ENCODE results near the gene EDC4.

EDC4 gene

GRCh38 chr16:67858500-67858899 is 14.4 kb upstream of the EDC4 start:
- peaks cover 11 to 84% of the 10 kb centered on the region in 2 donors for H3K36me3 ChIP-seq (replicated peaks in 1 of 2; ENCODE audit: control insufficient read depth in 2 of 2, insufficient read depth in 2 of 2, low read length in 2 of 2)
- H4K8ac ChIP-seq (ENCODE audit: low read depth, low read length), result no peak overlapping the region
- no peak overlapping the region for H3K23ac ChIP-seq (ENCODE audit: low read depth, low read length, poor library complexity)
- H3K9me3 ChIP-seq (replicated peaks in 1 of 2; ENCODE audit: control insufficient read depth in 2 of 2, insufficient read depth in 1 of 2, low read depth in 1 of 2, low read length in 2 of 2), result no peaks in the 10 kb centered on the region
- H2BK12ac ChIP-seq (ENCODE audit: low read length), result no peak overlapping the region
- H2AK5ac ChIP-seq (ENCODE audit: low read depth, low read length), result no peak overlapping the region
- no peak for DNase-seq (ENCODE audit: low spot score)
- no peak overlapping the region for H3K4me3 ChIP-seq (ENCODE audit: low read length in 2 of 2)
- H2BK120ac ChIP-seq (ENCODE audit: low read depth, low read length), result no peak overlapping the region
- WGBS, 2 donors (ENCODE audit: extremely low coverage in 2 of 2, insufficient read length in 2 of 2, insufficient replicate concordance in 1 of 2), result no CpG with 5 or more reads among the region's 4 CpGs
- no peak overlapping the region for H3K27ac ChIP-seq (replicated peaks; ENCODE audit: low read length)
- H2BK15ac ChIP-seq (ENCODE audit: low read length), result no peak overlapping the region
- H3K4me1 ChIP-seq (ENCODE audit: control insufficient read depth in 2 of 2, insufficient read depth in 1 of 2, low read depth in 1 of 2, low read length in 2 of 2), result peaks cover 0 to 5% of the 10 kb centered on the region in 2 donors
- no peak overlapping the region for H3K4me2 ChIP-seq (ENCODE audit: insufficient read depth, low read length, poor library complexity, severe bottlenecking)
- no peak overlapping the region for H4K91ac ChIP-seq (ENCODE audit: low read depth, low read length, poor library complexity)
- no peak overlapping the region for H3K18ac ChIP-seq (ENCODE audit: low read length)
- no peak overlapping the region for H3K4ac ChIP-seq (ENCODE audit: low read length)
- no peak overlapping the region for H2BK5ac ChIP-seq (ENCODE audit: low read length)
- no peaks in the 10 kb centered on the region for H3K27me3 ChIP-seq (ENCODE audit: control insufficient read depth in 3 of 3, insufficient read depth in 3 of 3, low read depth in 1 of 3, low read length in 3 of 3)
- no peak overlapping the region for H3K9ac ChIP-seq (ENCODE audit: low read depth, low read length, poor library complexity)
- H3K14ac ChIP-seq (ENCODE audit: low read length), result no peak overlapping the region
- H3K79me1 ChIP-seq (ENCODE audit: low read depth, low read length), result peaks cover 27% of the 10 kb centered on the region
- H2AFZ ChIP-seq (ENCODE audit: low read length), result no peak overlapping the region

- H3K36me3 ChIP-seq (replicated peaks in 1 of 2; ENCODE audit: control insufficient read depth in 2 of 2, insufficient read depth in 2 of 2, low read length in 2 of 2), result peaks cover 17 to 81% of the 10 kb centered on the region in 2 donors
These were observed 12.1 kb upstream of the EDC4 start for GRCh38 chr16:67860589-67861398.

GRCh38 chr16:67861877-67862276 is 11.0 kb upstream of the EDC4 start:
- no peak overlapping the region for H2BK120ac ChIP-seq (ENCODE audit: low read depth, low read length)
- H2BK12ac ChIP-seq (ENCODE audit: low read length), result no peak overlapping the region
- H3K27ac ChIP-seq (replicated peaks; ENCODE audit: low read length), result no peak overlapping the region
- no peak overlapping the region for H2AFZ ChIP-seq (ENCODE audit: low read length)
- no peak overlapping the region for H2BK5ac ChIP-seq (ENCODE audit: low read length)
- no peak overlapping the region for H2BK15ac ChIP-seq (ENCODE audit: low read length)
- peaks cover 19 to 87% of the 10 kb centered on the region in 2 donors for H3K36me3 ChIP-seq (replicated peaks in 1 of 2; ENCODE audit: control insufficient read depth in 2 of 2, insufficient read depth in 2 of 2, low read length in 2 of 2)
- no peaks in the 10 kb centered on the region for H3K27me3 ChIP-seq (ENCODE audit: control insufficient read depth in 3 of 3, insufficient read depth in 3 of 3, low read depth in 1 of 3, low read length in 3 of 3)
- no peak overlapping the region for H3K4me2 ChIP-seq (ENCODE audit: insufficient read depth, low read length, poor library complexity, severe bottlenecking)
- H2AK5ac ChIP-seq (ENCODE audit: low read depth, low read length), result no peak overlapping the region
- H3K18ac ChIP-seq (ENCODE audit: low read length), result no peak overlapping the region
- H3K4me1 ChIP-seq (ENCODE audit: control insufficient read depth in 2 of 2, insufficient read depth in 1 of 2, low read depth in 1 of 2, low read length in 2 of 2), result peaks cover 0 to 8% of the 10 kb centered on the region in 2 donors
- no peak overlapping the region for H3K23ac ChIP-seq (ENCODE audit: low read depth, low read length, poor library complexity)
- WGBS, 2 donors (ENCODE audit: extremely low coverage in 2 of 2, insufficient read length in 2 of 2, insufficient replicate concordance in 1 of 2), result no CpG with 5 or more reads among the region's 6 CpGs
- no peak overlapping the region for H3K9ac ChIP-seq (ENCODE audit: low read depth, low read length, poor library complexity)
- H3K14ac ChIP-seq (ENCODE audit: low read length), result no peak overlapping the region
- no peak overlapping the region for H3K4ac ChIP-seq (ENCODE audit: low read length)
- H4K8ac ChIP-seq (ENCODE audit: low read depth, low read length), result no peak overlapping the region
- no peak overlapping the region for H3K4me3 ChIP-seq (ENCODE audit: low read length in 2 of 2)
- H4K91ac ChIP-seq (ENCODE audit: low read depth, low read length, poor library complexity), result no peak overlapping the region
- peaks cover 18% of the 10 kb centered on the region for H3K79me1 ChIP-seq (ENCODE audit: low read depth, low read length)
- no peak for DNase-seq (ENCODE audit: low spot score)
- no peaks in the 10 kb centered on the region for H3K9me3 ChIP-seq (replicated peaks in 1 of 2; ENCODE audit: control insufficient read depth in 2 of 2, insufficient read depth in 1 of 2, low read depth in 1 of 2, low read length in 2 of 2)

More at GRCh38 chr16:67860589-67861398, 12.1 kb upstream of the EDC4 start:
- no peak overlapping the region for H3K14ac ChIP-seq (ENCODE audit: low read length)
- no peaks in the 10 kb centered on the region for H3K27me3 ChIP-seq (ENCODE audit: control insufficient read depth in 3 of 3, insufficient read depth in 3 of 3, low read depth in 1 of 3, low read length in 3 of 3)
- no CpG with 5 or more reads among the region's 8 CpGs for WGBS, 2 donors (ENCODE audit: extremely low coverage in 2 of 2, insufficient read length in 2 of 2, insufficient replicate concordance in 1 of 2)
- H2BK120ac ChIP-seq (ENCODE audit: low read depth, low read length), result no peak overlapping the region
- no peak overlapping the region for H2AK5ac ChIP-seq (ENCODE audit: low read depth, low read length)
- no peak overlapping the region for H3K9ac ChIP-seq (ENCODE audit: low read depth, low read length, poor library complexity)
- peaks cover 20% of the 10 kb centered on the region for H3K79me1 ChIP-seq (ENCODE audit: low read depth, low read length)
- no peak overlapping the region for H3K27ac ChIP-seq (replicated peaks; ENCODE audit: low read length)
- no peak overlapping the region for H2BK15ac ChIP-seq (ENCODE audit: low read length)
- no peak overlapping the region for H2AFZ ChIP-seq (ENCODE audit: low read length)
- H3K18ac ChIP-seq (ENCODE audit: low read length), result no peak overlapping the region
- no peak overlapping the region for H4K8ac ChIP-seq (ENCODE audit: low read depth, low read length)
- no peak overlapping the region for H2BK5ac ChIP-seq (ENCODE audit: low read length)
- H3K9me3 ChIP-seq (replicated peaks in 1 of 2; ENCODE audit: control insufficient read depth in 2 of 2, insufficient read depth in 1 of 2, low read depth in 1 of 2, low read length in 2 of 2), result no peaks in the 10 kb centered on the region
- peaks cover 0 to 8% of the 10 kb centered on the region in 2 donors for H3K4me1 ChIP-seq (ENCODE audit: control insufficient read depth in 2 of 2, insufficient read depth in 1 of 2, low read depth in 1 of 2, low read length in 2 of 2)
- no peak overlapping the region for H3K4me2 ChIP-seq (ENCODE audit: insufficient read depth, low read length, poor library complexity, severe bottlenecking)
- H4K91ac ChIP-seq (ENCODE audit: low read depth, low read length, poor library complexity), result no peak overlapping the region
- no peak overlapping the region for H3K4ac ChIP-seq (ENCODE audit: low read length)
- H3K4me3 ChIP-seq (ENCODE audit: low read length in 2 of 2), result no peak overlapping the region
- no peak for DNase-seq (ENCODE audit: low spot score)
- H3K23ac ChIP-seq (ENCODE audit: low read depth, low read length, poor library complexity), result no peak overlapping the region
- H2BK12ac ChIP-seq (ENCODE audit: low read length), result no peak overlapping the region

GRCh38 chr16:67862623-67863583 is 9.9 kb upstream of the EDC4 start:
- no peaks in the 10 kb centered on the region for H3K27me3 ChIP-seq (ENCODE audit: control insufficient read depth in 3 of 3, insufficient read depth in 3 of 3, low read depth in 1 of 3, low read length in 3 of 3)
- H3K23ac ChIP-seq (ENCODE audit: low read depth, low read length, poor library complexity), result no peak overlapping the region
- H2BK15ac ChIP-seq (ENCODE audit: low read length), result no peak overlapping the region
- H3K4me3 ChIP-seq (ENCODE audit: low read length in 2 of 2), result no peak overlapping the region
- H2AK5ac ChIP-seq (ENCODE audit: low read depth, low read length), result no peak overlapping the region
- no CpG with 5 or more reads among the region's 11 CpGs for WGBS, 2 donors (ENCODE audit: extremely low coverage in 2 of 2, insufficient read length in 2 of 2, insufficient replicate concordance in 1 of 2)
- no peak overlapping the region for H4K91ac ChIP-seq (ENCODE audit: low read depth, low read length, poor library complexity)
- H3K4me1 ChIP-seq (ENCODE audit: control insufficient read depth in 2 of 2, insufficient read depth in 1 of 2, low read depth in 1 of 2, low read length in 2 of 2), result peaks cover 0 to 5% of the 10 kb centered on the region in 2 donors
- no peak overlapping the region for H2BK5ac ChIP-seq (ENCODE audit: low read length)
- no peak for DNase-seq (ENCODE audit: low spot score)
- H3K79me1 ChIP-seq (ENCODE audit: low read depth, low read length), result peaks cover 15% of the 10 kb centered on the region
- H3K4me2 ChIP-seq (ENCODE audit: insufficient read depth, low read length, poor library complexity, severe bottlenecking), result no peak overlapping the region
- no peak overlapping the region for H3K9ac ChIP-seq (ENCODE audit: low read depth, low read length, poor library complexity)
- no peak overlapping the region for H2BK120ac ChIP-seq (ENCODE audit: low read depth, low read length)
- H3K9me3 ChIP-seq (replicated peaks in 1 of 2; ENCODE audit: control insufficient read depth in 2 of 2, insufficient read depth in 1 of 2, low read depth in 1 of 2, low read length in 2 of 2), result no peaks in the 10 kb centered on the region
- no peak overlapping the region for H3K27ac ChIP-seq (replicated peaks; ENCODE audit: low read length)
- no peak overlapping the region for H3K18ac ChIP-seq (ENCODE audit: low read length)
- no peak overlapping the region for H2AFZ ChIP-seq (ENCODE audit: low read length)
- H2BK12ac ChIP-seq (ENCODE audit: low read length), result no peak overlapping the region
- no peak overlapping the region for H4K8ac ChIP-seq (ENCODE audit: low read depth, low read length)
- H3K14ac ChIP-seq (ENCODE audit: low read length), result no peak overlapping the region
- peaks cover 23 to 88% of the 10 kb centered on the region in 2 donors for H3K36me3 ChIP-seq (replicated peaks in 1 of 2; ENCODE audit: control insufficient read depth in 2 of 2, insufficient read depth in 2 of 2, low read length in 2 of 2)
- H3K4ac ChIP-seq (ENCODE audit: low read length), result no peak overlapping the region
